Measurements from ENCODE around the gene ATP10A. TPM values are rescaled to one million over a fixed set of nuclear protein-coding genes. Genes with fewer than 3 reads are reported as not detected.

ATP10A gene
- total RNA-seq, 1 donor from 2014 or later, result 7.6 TPM

GRCh38 chr15:25695875-25696760 is 167.0 kb downstream of the ATP10A start:
- no peak for TF ChIP-seq CTCF (IDR thresholded peaks at IDR 0.05; ENCODE audit: insufficient read depth, low read length, poor library complexity, severe bottlenecking)
- no peak for DNase-seq (ENCODE audit: low read depth)
- Histone ChIP-seq H3K36me3 (ENCODE audit: control insufficient read depth, insufficient read depth, low read length) (no peaks in the 10 kb centered on the region), H3K27me3 (ENCODE audit: control insufficient read depth, insufficient read depth, low read length) (no peaks in the 10 kb centered on the region), H3K4me3 (ENCODE audit: low read depth, low read length) (no peak overlapping the region)

GRCh38 chr15:25694823-25695312 is 168.3 kb downstream of the ATP10A start:
- no peak overlapping the region for H3K4me3 ChIP-seq (ENCODE audit: low read depth, low read length)
- no peak for DNase-seq (ENCODE audit: low read depth)
- H3K27me3 ChIP-seq (ENCODE audit: control insufficient read depth, insufficient read depth, low read length), result no peaks in the 10 kb centered on the region
- no peak for TF ChIP-seq CTCF (IDR thresholded peaks at IDR 0.05; ENCODE audit: insufficient read depth, low read length, poor library complexity, severe bottlenecking)
- no peaks in the 10 kb centered on the region for H3K36me3 ChIP-seq (ENCODE audit: control insufficient read depth, insufficient read depth, low read length)

GRCh38 chr15:25694239-25694584 is 168.9 kb downstream of the ATP10A start:
- Histone ChIP-seq H3K4me3 (ENCODE audit: low read depth, low read length) (no peak overlapping the region), H3K27me3 (ENCODE audit: control insufficient read depth, insufficient read depth, low read length) (no peaks in the 10 kb centered on the region), H3K36me3 (ENCODE audit: control insufficient read depth, insufficient read depth, low read length) (no peaks in the 10 kb centered on the region)
- no peak for DNase-seq (ENCODE audit: low read depth)
- TF ChIP-seq CTCF (IDR thresholded peaks at IDR 0.05; ENCODE audit: insufficient read depth, low read length, poor library complexity, severe bottlenecking), result no peak

- no peaks in the 10 kb centered on the region for H3K36me3 ChIP-seq (ENCODE audit: control insufficient read depth, insufficient read depth, low read length)
- peak; percentile 69 for TF ChIP-seq CTCF (IDR thresholded peaks at IDR 0.05; ENCODE audit: insufficient read depth, low read length, poor library complexity, severe bottlenecking)
- no peak overlapping the region for H3K4me3 ChIP-seq (ENCODE audit: low read depth, low read length)
- H3K27me3 ChIP-seq (ENCODE audit: control insufficient read depth, insufficient read depth, low read length), result no peaks in the 10 kb centered on the region
- DNase-seq (ENCODE audit: low read depth), result no peak
Observed at GRCh38 chr15:25693321-25694238, 169.5 kb downstream of the ATP10A start.

GRCh38 chr15:25691544-25692430 is 171.3 kb downstream of the ATP10A start:
- no peaks in the 10 kb centered on the region for H3K36me3 ChIP-seq (ENCODE audit: control insufficient read depth, insufficient read depth, low read length)
- DNase-seq (ENCODE audit: low read depth), result no peak
- no peak overlapping the region for H3K4me3 ChIP-seq (ENCODE audit: low read depth, low read length)
- peak; percentile 26 for TF ChIP-seq CTCF (IDR thresholded peaks at IDR 0.05; ENCODE audit: insufficient read depth, low read length, poor library complexity, severe bottlenecking)
- H3K27me3 ChIP-seq (ENCODE audit: control insufficient read depth, insufficient read depth, low read length), result no peaks in the 10 kb centered on the region

Measured in kidney epithelial cell (primary cell).